HEK293 (cell line): ENCODE data around the gene DNAJC22.

ENCODE experiments used
- CTCF ChIA-PET: fragments of 350-600 bp; formaldehyde crosslinking; extraction: SDS; loops from one replicate; lab custom pipeline; 2021; ENCODE audit warnings: antibody characterized with exemption; lab: Yijun Ruan, JAX
- POLR2A ChIA-PET: fragments of 300-600 bp; formaldehyde crosslinking; extraction: SDS; loops from one replicate; lab custom pipeline; 2020; ENCODE audit warnings: antibody characterized with exemption, inconsistent platforms; lab: Yijun Ruan, JAX
- H3K27ac ChIP-seq: fragments of 200-500 bp; sonication (Bioruptor generic); 2 replicates; pipeline ENCODE4 v1.5.1; 2014; ENCODE audit warnings: low read depth, low read length, control low read depth, inconsistent platforms; ENCODE audit errors: extremely low read depth
- H3K36me3 ChIP-seq, 2 experiments: fragments of 200-500 bp in 1 of 2; sonication (Bioruptor generic) in 1 of 2; 1 replicate in 1 of 2; 2 replicates in 1 of 2; pipeline ENCODE4 v1.5.1; 2014 to 2017; ENCODE audit warnings: inconsistent platforms in 2 of 2, low read length in 2 of 2; ENCODE audit not compliant: control insufficient read depth in 2 of 2, insufficient read depth in 1 of 2
- H3K4me1 ChIP-seq: fragments of 200-500 bp; sonication (Bioruptor generic); 2 replicates; pipeline ENCODE4 v1.5.1; 2014; ENCODE audit warnings: mild to moderate bottlenecking, low read length, inconsistent platforms; ENCODE audit not compliant: control insufficient read depth, insufficient read depth
- H3K4me3 ChIP-seq: 2 replicates; pipeline ENCODE4 v1.5.1; 2011; ENCODE audit warnings: low read depth, mild to moderate bottlenecking, control low read depth, low read length, moderate library complexity
- H3K9me3 ChIP-seq: fragments of 200-500 bp; sonication (Bioruptor generic); 2 replicates; pipeline ENCODE4 v1.5.1; 2014; ENCODE audit warnings: low read depth, low read length, inconsistent platforms; ENCODE audit not compliant: control insufficient read depth, insufficient read depth
- KLF1 ChIP-seq: fragments of 450-650 bp; formaldehyde crosslinking; IDR thresholded peaks from 2 replicates; pipeline ENCODE4 v1.5.1; 2016; ENCODE audit warnings: missing biosample characterization, missing genetic modification characterization
- PRDM1 ChIP-seq: fragments of 450-650 bp; formaldehyde crosslinking; IDR thresholded peaks from 2 replicates; pipeline ENCODE4; 2016; ENCODE audit warnings: missing biosample characterization, missing genetic modification characterization
- ZNF132 ChIP-seq: fragments of 450-650 bp; formaldehyde crosslinking; IDR thresholded peaks from 2 replicates; pipeline ENCODE4 v1.5.1; 2017; ENCODE audit warnings: missing biosample characterization, missing genetic modification characterization, borderline replicate concordance
- ZNF184 ChIP-seq: fragments of 450-650 bp; IDR thresholded peaks from 2 replicates; pipeline ENCODE4 v1.5.1; 2018; ENCODE audit warnings: missing biosample characterization, mild to moderate bottlenecking, missing genetic modification characterization
- ZNF324 ChIP-seq: fragments of 450-650 bp; formaldehyde crosslinking; IDR thresholded peaks from 2 replicates; pipeline ENCODE4 v1.5.1; 2016; ENCODE audit warnings: missing biosample characterization, missing genetic modification characterization
- ZNF341 ChIP-seq: fragments of 450-650 bp; formaldehyde crosslinking; IDR thresholded peaks from 2 replicates; pipeline ENCODE4; 2016; ENCODE audit warnings: low read depth, missing biosample characterization, missing genetic modification characterization
- ZNF423 ChIP-seq: fragments of 450-650 bp; formaldehyde crosslinking; IDR thresholded peaks from 2 replicates; pipeline ENCODE4 v1.5.1; 2016; ENCODE audit warnings: missing biosample characterization, missing genetic modification characterization
- ZNF544 ChIP-seq: fragments of 450-650 bp; formaldehyde crosslinking; IDR thresholded peaks from 2 replicates; pipeline ENCODE4 v1.5.0; 2017; ENCODE audit warnings: missing biosample characterization, missing genetic modification characterization
- ZNF560 ChIP-seq: fragments of 450-650 bp; formaldehyde crosslinking; IDR thresholded peaks from 2 replicates; pipeline ENCODE4 v1.5.1; 2017; ENCODE audit warnings: missing biosample characterization, missing genetic modification characterization, borderline replicate concordance
- ZNF645 ChIP-seq: fragments of 450-650 bp; formaldehyde crosslinking; IDR thresholded peaks from 2 replicates; pipeline ENCODE4; 2016; ENCODE audit warnings: missing biosample characterization, missing genetic modification characterization
- ZNF660 ChIP-seq: fragments of 450-650 bp; IDR thresholded peaks from 2 replicates; pipeline ENCODE4 v1.5.1; 2018; ENCODE audit warnings: missing biosample characterization, mild to moderate bottlenecking, missing genetic modification characterization
- ZNF837 ChIP-seq: fragments of 450-650 bp; formaldehyde crosslinking; IDR thresholded peaks from 2 replicates; pipeline ENCODE4 v1.5.1; 2016; ENCODE audit warnings: missing biosample characterization, missing genetic modification characterization
- TF ChIP-seq, protein P1 (sequence below): fragments of 450-650 bp; formaldehyde crosslinking; IDR thresholded peaks from 2 replicates; pipeline ENCODE4 v1.5.1; 2016; ENCODE audit warnings: missing biosample characterization, missing genetic modification characterization
- TF ChIP-seq, protein P2 (sequence below): fragments of 450-650 bp; formaldehyde crosslinking; IDR thresholded peaks from 2 replicates; pipeline ENCODE4 v1.5.1; 2016; ENCODE audit warnings: missing biosample characterization, missing genetic modification characterization

The DNAJC22 gene

DNA sequence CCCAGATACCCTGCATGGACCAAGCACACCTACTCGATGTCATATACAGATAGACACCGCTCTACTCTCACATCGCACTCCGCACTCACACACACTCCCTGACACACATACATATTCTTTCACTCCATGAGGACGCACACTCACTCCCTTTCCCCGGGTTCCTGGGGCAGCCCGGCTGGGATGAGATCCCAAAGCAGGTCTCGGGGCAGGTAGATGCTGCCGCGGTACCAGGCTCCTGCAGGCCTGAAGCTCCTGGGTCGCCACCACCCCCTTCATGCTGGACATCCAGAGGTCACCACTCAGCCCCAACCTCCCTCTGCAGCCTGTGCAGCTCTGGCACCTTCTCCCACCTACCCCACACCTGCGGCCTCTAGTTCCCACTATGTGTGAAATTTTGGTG is 12.0 kb upstream of the DNAJC22 start:
- H3K27ac ChIP-seq = no peak overlapping the region
- ChIA-PET CTCF (interaction anchor here (0.6 to 11.4 kb wide), 9 partner anchors 9 to 255 kb away, joined by 3 to 185 read pairs (median 9); partner anchors contain the start of genes DNAJC22 and PRPH), POLR2A (interaction anchor here (1.0 to 8.2 kb wide), 3 partner anchors 9 to 37 kb away, joined by 3 to 82 read pairs (median 3); partner anchors contain the start of gene TROAP)
- H3K9me3 ChIP-seq = no peaks in the 10 kb centered on the region
- H3K4me1 ChIP-seq = peaks cover 14% of the 10 kb centered on the region; the same call in 1 of the 2 replicates
- TF ChIP-seq PRDM1 (tag by site-specific recombination) (0 out of 2 replicates have a peak, but pooled peaks have one; percentile 15), ZNF837 (tag by site-specific recombination) (no peak), KLF1 (no peak), ZNF184 (no peak), ZNF324 (tag by site-specific recombination) (no peak)
- TF ChIP-seq, protein P1, sequence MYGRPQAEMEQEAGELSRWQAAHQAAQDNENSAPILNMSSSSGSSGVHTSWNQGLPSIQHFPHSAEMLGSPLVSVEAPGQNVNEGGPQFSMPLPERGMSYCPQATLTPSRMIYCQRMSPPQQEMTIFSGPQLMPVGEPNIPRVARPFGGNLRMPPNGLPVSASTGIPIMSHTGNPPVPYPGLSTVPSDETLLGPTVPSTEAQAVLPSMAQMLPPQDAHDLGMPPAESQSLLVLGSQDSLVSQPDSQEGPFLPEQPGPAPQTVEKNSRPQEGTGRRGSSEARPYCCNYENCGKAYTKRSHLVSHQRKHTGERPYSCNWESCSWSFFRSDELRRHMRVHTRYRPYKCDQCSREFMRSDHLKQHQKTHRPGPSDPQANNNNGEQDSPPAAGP (tag by site-specific recombination) = no peak
- no peak overlapping the region for H3K4me3 ChIP-seq
- H3K36me3 ChIP-seq = peaks cover 3 to 27% of the 10 kb centered on the region in 2 experiments; a peak in 1 of 3 replicates

GRCh38 chr12:49335118-49335954 is 11.4 kb upstream of the DNAJC22 start:
- no peak overlapping the region for H3K27ac ChIP-seq
- peaks cover 0 to 20% of the 10 kb centered on the region in 2 experiments; a peak in 1 of 3 replicates for H3K36me3 ChIP-seq
- peaks cover 15% of the 10 kb centered on the region; the same call in 1 of the 2 replicates for H3K4me1 ChIP-seq
- no peak overlapping the region for H3K4me3 ChIP-seq
- POLR2A ChIA-PET = interaction anchor here (1.0 to 8.2 kb wide), 5 partner anchors 9 to 38 kb away, joined by 3 to 82 read pairs (median 3); partner anchors contain the start of gene TROAP
- CTCF ChIA-PET = interaction anchor here (0.6 to 11.4 kb wide), 10 partner anchors 8 to 254 kb away, joined by 3 to 185 read pairs (median 8); partner anchors contain the start of genes DNAJC22, PRPH and TROAP
- peak; percentile 36; the same call in 1 of the 2 replicates for TF ChIP-seq ZNF341 (tag by site-specific recombination)
- no peak for TF ChIP-seq ZNF645 (tag by site-specific recombination)
- H3K9me3 ChIP-seq = no peaks in the 10 kb centered on the region

DNA sequence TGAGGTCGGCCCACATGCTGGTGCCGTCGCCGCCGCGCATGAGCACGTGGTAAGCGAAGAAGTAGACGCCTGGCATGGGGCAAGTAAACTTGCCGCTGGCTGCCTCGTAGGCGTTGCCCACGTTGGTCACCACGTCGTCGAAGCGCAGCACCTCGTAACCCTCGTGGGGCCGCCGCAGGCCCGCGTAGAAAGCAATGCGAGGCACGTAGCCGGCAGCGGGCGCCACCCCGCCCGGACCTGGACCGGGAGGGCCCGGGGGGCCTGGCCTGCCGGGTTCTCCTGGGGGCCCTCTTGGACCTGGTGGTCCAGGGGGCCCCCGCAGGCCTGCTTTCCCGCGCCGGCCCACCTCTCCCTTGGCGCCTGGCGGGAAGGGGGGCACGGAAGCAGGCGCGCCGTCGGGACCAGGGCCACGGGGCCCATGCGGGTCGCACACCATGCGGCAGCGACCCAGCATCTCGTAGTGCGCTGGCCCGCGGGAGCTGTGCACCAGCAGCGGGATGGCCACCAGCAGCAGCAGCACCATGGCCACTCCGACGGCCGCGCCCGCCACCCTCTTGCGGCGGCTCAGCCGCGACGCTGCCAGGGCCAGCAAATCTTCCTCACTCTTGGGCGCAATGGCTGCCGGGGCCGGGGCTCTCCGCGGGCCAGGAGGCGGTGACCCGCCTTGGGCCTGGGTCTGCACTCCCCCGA is 10.6 kb upstream of the DNAJC22 start:
- Histone ChIP-seq H3K9me3 (no peaks in the 10 kb centered on the region), H3K27ac (no peak overlapping the region), H3K4me1 (peaks cover 9% of the 10 kb centered on the region; the same call in 1 of the 2 replicates), H3K36me3 (peaks cover 0 to 12% of the 10 kb centered on the region in 2 experiments; a peak in 1 of 3 replicates), H3K4me3 (no peak overlapping the region)
- POLR2A ChIA-PET = interaction anchor here (0.8 to 8.2 kb wide), 4 partner anchors 10 to 39 kb away, joined by 3 to 82 read pairs (median 5); partner anchors contain the start of gene TROAP
- CTCF ChIA-PET = interaction anchor here (1.0 to 11.4 kb wide), 9 partner anchors 11 to 287 kb away, joined by 3 to 185 read pairs (median 7); partner anchors contain the start of genes DNAJC22, PRPF40B, PRPH and TROAP
- no peak for TF ChIP-seq ZNF423 (tag by site-specific recombination)
- no peak for TF ChIP-seq ZNF660
- TF ChIP-seq ZNF544 (tag by site-specific recombination) = no peak
- TF ChIP-seq, protein P2, sequence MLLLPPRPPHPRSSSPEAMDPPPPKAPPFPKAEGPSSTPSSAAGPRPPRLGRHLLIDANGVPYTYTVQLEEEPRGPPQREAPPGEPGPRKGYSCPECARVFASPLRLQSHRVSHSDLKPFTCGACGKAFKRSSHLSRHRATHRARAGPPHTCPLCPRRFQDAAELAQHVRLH (tag by site-specific recombination) = no peak
- no peak for TF ChIP-seq ZNF132 (tag by site-specific recombination)
- no peak for TF ChIP-seq ZNF560 (tag by site-specific recombination)
